ENCODE measurements around the gene NCKAP5.
"Not testable (repeated sequence)": the region's sequence is repeated elsewhere in the genome, so short reads cannot be mapped to it uniquely, and the experiment has no call there.

DNA sequence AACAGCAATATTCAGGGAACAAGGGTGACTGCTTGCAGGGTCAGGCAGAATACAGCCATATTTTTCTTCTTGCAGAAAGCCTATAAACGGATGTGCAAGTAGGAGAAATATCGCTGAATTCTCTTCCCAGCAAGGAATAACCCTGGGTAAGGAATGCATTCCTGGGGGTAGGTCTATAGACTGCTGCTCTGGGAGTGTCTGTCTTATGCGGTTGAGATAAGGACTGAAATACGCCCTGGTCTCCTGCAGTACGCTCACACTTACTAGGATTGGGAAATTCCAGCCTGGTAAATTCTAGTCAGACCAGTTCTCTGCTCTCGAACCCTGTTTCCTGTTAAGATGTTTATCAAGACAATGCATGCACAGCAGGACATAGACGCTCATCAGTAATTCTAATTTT is 361.6 kb downstream of the NCKAP5 start:
- TF ChIP-seq, protein P1, sequence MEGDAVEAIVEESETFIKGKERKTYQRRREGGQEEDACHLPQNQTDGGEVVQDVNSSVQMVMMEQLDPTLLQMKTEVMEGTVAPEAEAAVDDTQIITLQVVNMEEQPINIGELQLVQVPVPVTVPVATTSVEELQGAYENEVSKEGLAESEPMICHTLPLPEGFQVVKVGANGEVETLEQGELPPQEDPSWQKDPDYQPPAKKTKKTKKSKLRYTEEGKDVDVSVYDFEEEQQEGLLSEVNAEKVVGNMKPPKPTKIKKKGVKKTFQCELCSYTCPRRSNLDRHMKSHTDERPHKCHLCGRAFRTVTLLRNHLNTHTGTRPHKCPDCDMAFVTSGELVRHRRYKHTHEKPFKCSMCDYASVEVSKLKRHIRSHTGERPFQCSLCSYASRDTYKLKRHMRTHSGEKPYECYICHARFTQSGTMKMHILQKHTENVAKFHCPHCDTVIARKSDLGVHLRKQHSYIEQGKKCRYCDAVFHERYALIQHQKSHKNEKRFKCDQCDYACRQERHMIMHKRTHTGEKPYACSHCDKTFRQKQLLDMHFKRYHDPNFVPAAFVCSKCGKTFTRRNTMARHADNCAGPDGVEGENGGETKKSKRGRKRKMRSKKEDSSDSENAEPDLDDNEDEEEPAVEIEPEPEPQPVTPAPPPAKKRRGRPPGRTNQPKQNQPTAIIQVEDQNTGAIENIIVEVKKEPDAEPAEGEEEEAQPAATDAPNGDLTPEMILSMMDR (IDR thresholded peaks at IDR 0.05), result not testable (repeated sequence)
- not testable (repeated sequence) for TF ChIP-seq POLR2A (IDR thresholded peaks at IDR 0.05)
